GM23248 (cell line): ENCODE measurements around the gene KCNAB1. TPM values are rescaled to one million over a fixed set of nuclear protein-coding genes. Genes with fewer than 3 reads are reported as not detected.

Source experiments
- DNase-seq: peaks from one replicate; pipeline ENCODE4 v3.0.0-alpha.2; 2015
- H2AFZ ChIP-seq: fragments of 200-600 bp; sonication (generic); 2 replicates; pipeline ENCODE4 v1.6.1; 2016; ENCODE audit warnings: antibody characterized with exemption
- H3F3A ChIP-seq: fragments of 200-600 bp; sonication (generic); 2 replicates; pipeline ENCODE4 v1.6.1; 2016; ENCODE audit warnings: mild to moderate bottlenecking, antibody characterized with exemption, mixed run types; ENCODE audit not compliant: insufficient read depth
- H3K27ac ChIP-seq: fragments of 200-600 bp; sonication (generic); 2 replicates; pipeline ENCODE4 v1.5.1; 2016; ENCODE audit warnings: mild to moderate bottlenecking
- H3K27me3 ChIP-seq: fragments of 200-600 bp; sonication (generic); replicated peaks from 2 replicates; pipeline ENCODE4 v1.6.1; 2016; ENCODE audit warnings: mild to moderate bottlenecking; ENCODE audit not compliant: insufficient read depth
- H3K36me3 ChIP-seq: fragments of 200-600 bp; sonication (generic); 2 replicates; pipeline ENCODE4 v1.6.1; 2016; ENCODE audit warnings: low read depth, mild to moderate bottlenecking
- H3K4me1 ChIP-seq: fragments of 200-600 bp; sonication (generic); 2 replicates; pipeline ENCODE4 v1.6.1; 2016; ENCODE audit warnings: mild to moderate bottlenecking; ENCODE audit not compliant: insufficient read depth
- H3K4me2 ChIP-seq: fragments of 200-600 bp; sonication (generic); one replicate; pipeline ENCODE4 v1.6.1; 2016; ENCODE audit warnings: mild to moderate bottlenecking; ENCODE audit not compliant: unreplicated experiment
- H3K4me3 ChIP-seq: fragments of 200-600 bp; sonication (generic); 2 replicates; pipeline ENCODE4 v1.5.1; 2016; ENCODE audit warnings: mild to moderate bottlenecking
- H3K79me2 ChIP-seq: fragments of 200-600 bp; sonication (generic); 2 replicates; pipeline ENCODE4 v1.6.1; 2016; ENCODE audit warnings: mild to moderate bottlenecking; ENCODE audit not compliant: insufficient read depth
- H3K9ac ChIP-seq: fragments of 200-600 bp; sonication (generic); 2 replicates; pipeline ENCODE4 v1.6.1; 2016; ENCODE audit warnings: mild to moderate bottlenecking
- H3K9me2 ChIP-seq: fragments of 200-600 bp; sonication (generic); 2 replicates; pipeline ENCODE4 v1.6.1; 2016; ENCODE audit warnings: mixed run types, mild to moderate bottlenecking, moderate library complexity; ENCODE audit not compliant: insufficient read depth
- H3K9me3 ChIP-seq: fragments of 200-600 bp; sonication (generic); one replicate; pipeline ENCODE4 v1.6.1; 2017; ENCODE audit warnings: low read depth
- H4K20me1 ChIP-seq: fragments of 200-600 bp; sonication (generic); 2 replicates; pipeline ENCODE4 v1.6.0; 2016; ENCODE audit not compliant: insufficient read depth
- EZH2 ChIP-seq: fragments of 200-600 bp; sonication (generic); IDR thresholded peaks from 2 replicates; pipeline ENCODE4 v1.6.1; 2018; ENCODE audit warnings: antibody characterized with exemption, mild to moderate bottlenecking; ENCODE audit not compliant: insufficient read depth, poor library complexity, severe bottlenecking
- EZH2phosphoT487 ChIP-seq: fragments of 200-600 bp; sonication (generic); IDR thresholded peaks from 2 replicates; pipeline ENCODE4 v1.6.1; 2018; ENCODE audit warnings: antibody characterized with exemption, moderate library complexity, mild to moderate bottlenecking, low read depth; ENCODE audit not compliant: insufficient read depth
- WGBS, 2 experiments: methylation state at CpG; one replicate each; pipeline ENCODE4 v1.1.6; 2015 to 2017; ENCODE audit warnings: low lambda C conversion rate in 2 of 2, low coverage in 1 of 2; ENCODE audit errors: missing lambda C conversion rate in 2 of 2; 5-methylcytosine and 5-hydroxymethylcytosine counted together
- in situ Hi-C: fragments of 300-500 bp; cut with MboI; formaldehyde crosslinking; loops from 2 replicates; pipeline ENCODE4 v1.15.0; 2020
- polyA plus RNA-seq: library from polyadenylated mRNA; unstranded; fragments of >200 nt; fragmentation: Nextera tagmentation; extraction: Ambion mirVana; gene quantifications from 2 replicates; pipeline ENCODE4 v1.2.1, GENCODE V29; 2016
- total RNA-seq: library from RNA; depleted of rRNA; stranded (reverse); fragments of >200 nt; shearing (Covaris generic); gene quantifications from 2 replicates; pipeline ENCODE4 v1.2.3, GENCODE V29; 2014

The KCNAB1 gene
- total and polyA plus RNA-seq, 2 experiments from 2014 or later = 1.1 TPM; not detected in 1

DNA sequence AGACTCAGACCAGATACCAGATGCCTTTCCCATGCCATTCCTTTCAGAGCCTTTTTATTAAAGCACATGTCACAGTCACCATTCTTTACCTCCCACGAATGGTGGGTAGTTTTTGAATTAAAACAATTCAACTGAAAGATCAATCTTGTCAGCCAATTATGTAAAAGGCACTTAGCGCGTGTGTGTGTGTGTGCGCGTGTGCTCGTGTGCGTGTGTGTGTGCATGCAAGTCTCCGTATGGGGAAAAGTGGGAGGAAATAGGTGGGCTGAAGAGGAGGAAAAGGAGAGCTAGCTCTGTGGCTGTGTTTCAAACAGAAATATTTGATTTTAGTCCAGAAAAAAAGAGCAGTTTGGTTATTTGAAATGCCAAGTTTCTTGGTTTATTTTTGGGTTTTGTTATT lies 177.2 kb downstream of the KCNAB1 start:
- H3K9me2 ChIP-seq = no peaks in the 10 kb centered on the region

DNA sequence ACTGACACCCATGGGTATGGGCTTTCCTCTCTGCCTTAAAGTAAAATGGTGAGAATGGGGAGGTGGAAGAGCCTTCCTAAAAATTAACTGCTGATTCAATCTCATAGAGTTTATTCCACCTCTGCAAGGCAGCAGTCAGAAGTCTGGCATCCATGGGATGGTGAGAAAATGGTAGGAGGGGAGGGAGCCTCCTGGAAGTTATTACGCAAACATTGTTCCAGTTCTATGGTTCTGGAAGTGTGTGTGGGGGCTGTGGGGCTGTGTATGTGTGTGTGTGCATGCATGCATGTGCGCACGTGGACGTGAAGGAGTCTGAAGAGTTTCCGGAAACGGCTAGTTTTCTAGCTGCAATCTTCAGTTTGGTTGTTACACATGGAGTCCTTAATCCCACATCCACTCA lies 177.6 kb downstream of the KCNAB1 start:
- Histone ChIP-seq H3K4me3 (no peak overlapping the region), H4K20me1 (no peaks in the 10 kb centered on the region), H3K9me3 (no peaks in the 10 kb centered on the region), H3K9ac (no peak overlapping the region), H3K36me3 (no peaks in the 10 kb centered on the region), H3K79me2 (no peaks in the 10 kb centered on the region), H2AFZ (no peak overlapping the region), H3K27ac (no peak overlapping the region), H3K4me2 (no peak overlapping the region), H3K9me2 (no peaks in the 10 kb centered on the region), H3K4me1 (0 out of 2 replicates have a peak, but pooled peaks cover 4% of the 10 kb centered on the region), H3K27me3 (no peaks in the 10 kb centered on the region), H3F3A (no peaks in the 10 kb centered on the region)
- DNase-seq = no peak
- TF ChIP-seq EZH2phosphoT487 (no peak), EZH2 (no peak)
- in situ Hi-C loops = no loop called here
- 94 to 97% methylated on average over 6 of the region's 6 CpGs for WGBS, 2 experiments

More for the DNA sequence above, 177.2 kb downstream of the KCNAB1 start:
- Histone ChIP-seq H3K27ac (no peak overlapping the region), H3K27me3 (peaks cover 1% of the 10 kb centered on the region; the same call in 1 of the 2 replicates), H3K79me2 (no peaks in the 10 kb centered on the region), H4K20me1 (no peaks in the 10 kb centered on the region), H3K4me3 (no peak overlapping the region), H3K9ac (no peak overlapping the region), H3K4me2 (no peak overlapping the region), H3K9me3 (no peaks in the 10 kb centered on the region), H2AFZ (no peak overlapping the region), H3K36me3 (no peaks in the 10 kb centered on the region), H3K4me1 (0 out of 2 replicates have a peak, but pooled peaks cover 4% of the 10 kb centered on the region), H3F3A (no peaks in the 10 kb centered on the region)
- DNase-seq = no peak
- WGBS, 2 experiments = 85 to 89% methylated on average over 8 of the region's 8 CpGs
- TF ChIP-seq EZH2phosphoT487 = no peak
- TF ChIP-seq EZH2 = no peak
- in situ Hi-C loops = no loop called here

DNA sequence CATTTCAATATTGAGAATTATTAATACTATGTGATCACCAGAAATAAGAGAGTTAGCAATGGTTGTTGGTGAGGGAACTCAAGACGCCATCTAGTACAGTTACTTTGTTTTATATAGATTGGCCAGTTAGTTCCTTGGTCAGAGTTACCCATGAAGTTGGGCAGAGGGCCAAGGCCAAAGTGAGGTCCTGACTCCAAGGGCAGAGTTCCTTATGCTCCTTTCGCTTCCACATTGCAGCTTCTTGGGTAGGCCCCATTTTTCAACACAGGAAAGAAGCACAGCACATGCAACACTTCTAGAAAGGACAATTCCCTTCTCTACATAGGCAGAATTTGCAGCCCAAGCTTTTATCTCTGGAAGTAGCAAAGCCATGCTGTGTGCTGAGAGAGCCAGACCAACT lies 178.6 kb downstream of the KCNAB1 start:
- no peaks in the 10 kb centered on the region for H3K36me3 ChIP-seq
- no peak overlapping the region for H3K27ac ChIP-seq
- peaks cover 4% of the 10 kb centered on the region for H3F3A ChIP-seq
- H4K20me1 ChIP-seq = no peaks in the 10 kb centered on the region
- H3K79me2 ChIP-seq = no peaks in the 10 kb centered on the region
- no peak overlapping the region for H3K4me3 ChIP-seq
- no peaks in the 10 kb centered on the region for H3K27me3 ChIP-seq
- H3K9ac ChIP-seq = no peak overlapping the region
- H3K9me3 ChIP-seq = no peaks in the 10 kb centered on the region
- no peak overlapping the region for H3K4me2 ChIP-seq
- no peak overlapping the region for H2AFZ ChIP-seq
- TF ChIP-seq EZH2 (no peak), EZH2phosphoT487 (no peak)
- in situ Hi-C loops = no loop called here
- WGBS, 2 experiments = 94 to 96% methylated on average over 2 of the region's 2 CpGs
- H3K9me2 ChIP-seq = no peaks in the 10 kb centered on the region
- no peak for DNase-seq
- H3K4me1 ChIP-seq = peaks cover 8% of the 10 kb centered on the region

DNA sequence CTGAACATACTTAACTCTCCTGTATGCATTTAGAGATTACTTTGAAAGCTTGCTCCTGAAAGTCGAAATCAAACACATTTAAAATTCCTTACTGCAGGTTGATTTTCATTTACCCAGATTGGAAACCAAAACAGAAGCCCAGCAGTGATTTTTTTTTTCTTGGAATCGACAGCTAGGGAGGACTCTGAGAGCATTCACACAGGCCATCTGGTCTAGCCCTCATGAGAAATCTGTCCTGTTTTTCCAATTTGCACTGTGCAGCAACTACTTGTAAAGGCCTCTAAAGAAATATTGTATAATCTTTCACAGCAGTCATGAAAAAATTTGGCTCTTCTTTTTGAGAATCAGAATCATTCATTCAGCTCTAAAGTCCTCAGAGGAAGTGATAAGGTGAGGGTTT lies 179.2 kb downstream of the KCNAB1 start:
- in situ Hi-C loops = no loop called here
- Histone ChIP-seq H3K9me3 (no peaks in the 10 kb centered on the region), H3F3A (peaks cover 11% of the 10 kb centered on the region), H3K27ac (no peak overlapping the region), H3K4me3 (no peak overlapping the region), H3K4me2 (no peak overlapping the region), H3K4me1 (peaks cover 15% of the 10 kb centered on the region), H3K27me3 (no peaks in the 10 kb centered on the region), H3K9ac (no peak overlapping the region), H4K20me1 (no peaks in the 10 kb centered on the region), H3K79me2 (no peaks in the 10 kb centered on the region), H2AFZ (no peak overlapping the region), H3K36me3 (no peaks in the 10 kb centered on the region), H3K9me2 (no peaks in the 10 kb centered on the region)
- DNase-seq = no peak
- 45 to 49% methylated on average over 2 of the region's 2 CpGs for WGBS, 2 experiments
- TF ChIP-seq EZH2phosphoT487 = no peak
- no peak for TF ChIP-seq EZH2

DNA sequence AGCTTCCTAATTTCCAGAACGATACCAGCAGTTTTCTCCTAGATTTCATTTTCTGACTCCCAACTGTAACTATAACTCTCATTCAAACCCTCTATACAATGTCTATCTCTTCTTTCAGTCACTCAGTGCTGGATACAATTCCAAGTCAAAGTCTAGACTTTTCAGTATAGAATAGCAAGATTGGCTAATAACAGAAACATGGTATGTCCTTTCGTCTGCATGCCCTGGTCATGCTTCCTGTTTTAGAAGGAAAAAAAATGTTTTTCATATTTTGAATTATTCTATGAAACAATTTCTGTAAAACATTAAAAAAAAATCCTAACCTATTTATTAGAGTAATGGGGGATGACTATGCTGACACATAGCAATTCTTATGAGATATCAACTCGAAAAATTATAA lies 180.0 kb downstream of the KCNAB1 start:
- in situ Hi-C loops = no loop called here
- H4K20me1 ChIP-seq = no peaks in the 10 kb centered on the region
- H3K36me3 ChIP-seq = no peaks in the 10 kb centered on the region
- no peaks in the 10 kb centered on the region for H3K79me2 ChIP-seq
- H3K9me3 ChIP-seq = no peaks in the 10 kb centered on the region
- H3K4me3 ChIP-seq = no peak overlapping the region
- WGBS, 2 experiments = 92 to 94% methylated on average over 3 of the region's 3 CpGs
- H3K27me3 ChIP-seq = no peaks in the 10 kb centered on the region
- no peak overlapping the region for H2AFZ ChIP-seq
- no peak overlapping the region for H3K9ac ChIP-seq
- H3K27ac ChIP-seq = no peak overlapping the region
- H3K4me1 ChIP-seq = peaks cover 20% of the 10 kb centered on the region
- H3K4me2 ChIP-seq = no peak overlapping the region
- TF ChIP-seq EZH2 (no peak), EZH2phosphoT487 (no peak)
- no peaks in the 10 kb centered on the region for H3K9me2 ChIP-seq
- no peak for DNase-seq
- peaks cover 15% of the 10 kb centered on the region for H3F3A ChIP-seq
